Glomerular endothelial cell (primary cell): Measurements from ENCODE around the gene CACNA2D2. TPM values are rescaled to one million over a fixed set of nuclear protein-coding genes. Genes with fewer than 3 reads are reported as not detected.

Experiments
- DNase-seq: peaks from one replicate; pipeline ENCODE4 v3.0.0-alpha.2; 2011; ENCODE audit warnings: low read depth, low spot score; ENCODE audit errors: extremely low read depth
- total RNA-seq: library from RNA; depleted of rRNA; stranded (reverse); fragments of >200 nt; gene quantifications from 2 replicates; pipeline ENCODE4 v1.2.3, GENCODE V29; 2015

The CACNA2D2 gene
- total RNA-seq, 1 donor from 2014 or later = not detected

DNA sequence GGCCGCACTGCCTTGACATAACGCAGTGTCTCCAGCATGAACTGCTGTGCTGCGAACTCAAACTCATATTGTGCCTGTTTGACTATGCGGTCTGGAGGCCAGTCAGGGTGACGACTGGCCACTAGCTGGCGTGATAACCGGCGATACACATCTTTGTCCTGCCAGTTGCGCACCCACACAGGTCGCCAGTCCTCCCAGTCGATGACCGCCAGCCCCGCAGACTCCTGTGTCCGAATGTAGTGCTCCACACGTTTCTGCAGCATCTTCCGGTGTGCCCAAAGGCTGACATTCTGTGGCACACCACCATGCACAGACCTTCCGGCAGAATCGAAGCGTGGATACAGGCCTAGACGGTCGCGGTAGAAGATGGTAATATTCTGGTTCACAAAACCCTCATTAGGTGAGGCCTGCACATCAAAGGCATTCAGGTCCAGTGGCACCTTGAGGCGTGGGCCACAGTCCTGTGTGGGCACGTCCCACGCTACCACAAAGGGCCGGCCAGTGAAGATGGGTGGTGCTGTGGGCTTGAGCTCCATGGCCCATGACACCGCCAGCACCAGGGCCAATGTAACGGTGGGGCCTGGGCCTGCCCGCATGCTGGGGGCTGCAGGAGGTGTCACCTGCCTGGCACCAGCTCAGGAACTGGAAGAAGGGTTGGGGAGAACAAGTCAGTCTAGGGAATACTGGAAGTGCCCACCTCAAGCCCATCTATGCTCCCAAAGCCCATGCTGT, 183.4 kb downstream of the CACNA2D2 start:
- DNase-seq = no peak

DNA sequence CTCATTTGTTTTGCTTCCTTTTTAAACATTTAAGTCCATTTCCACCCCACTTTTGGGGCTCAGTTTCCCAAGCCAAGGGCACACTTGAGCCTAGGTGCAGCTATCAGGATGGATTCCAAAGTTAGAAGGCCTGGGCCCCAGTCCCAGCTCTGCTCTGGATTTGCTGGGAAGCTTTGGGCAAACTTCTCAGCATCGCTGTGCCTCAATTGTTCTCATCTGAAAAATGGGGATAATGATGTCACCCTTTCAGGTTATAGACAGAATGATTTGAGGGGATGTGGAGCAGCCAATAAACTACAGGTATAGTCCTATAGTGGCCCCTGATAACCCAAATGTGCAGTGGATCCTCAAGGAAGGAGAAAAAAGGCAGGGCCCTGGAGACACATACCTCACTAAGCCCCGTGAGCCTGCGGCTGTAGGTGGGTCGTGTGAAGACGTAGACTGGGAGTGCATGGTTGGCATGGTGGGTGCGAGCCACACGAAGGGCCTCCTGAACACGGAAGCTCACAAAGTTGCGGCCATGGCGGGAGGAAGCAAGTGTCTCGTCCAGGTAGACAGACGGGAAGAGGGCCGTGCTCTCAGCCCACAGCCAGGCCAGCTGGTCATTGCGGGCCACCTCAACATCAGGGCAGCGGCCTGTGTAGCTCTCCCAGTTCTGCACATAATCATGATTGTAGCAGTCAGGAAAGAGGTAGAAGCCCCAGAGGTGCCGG, 184.1 kb downstream of the CACNA2D2 start:
- no peak for DNase-seq

DNA sequence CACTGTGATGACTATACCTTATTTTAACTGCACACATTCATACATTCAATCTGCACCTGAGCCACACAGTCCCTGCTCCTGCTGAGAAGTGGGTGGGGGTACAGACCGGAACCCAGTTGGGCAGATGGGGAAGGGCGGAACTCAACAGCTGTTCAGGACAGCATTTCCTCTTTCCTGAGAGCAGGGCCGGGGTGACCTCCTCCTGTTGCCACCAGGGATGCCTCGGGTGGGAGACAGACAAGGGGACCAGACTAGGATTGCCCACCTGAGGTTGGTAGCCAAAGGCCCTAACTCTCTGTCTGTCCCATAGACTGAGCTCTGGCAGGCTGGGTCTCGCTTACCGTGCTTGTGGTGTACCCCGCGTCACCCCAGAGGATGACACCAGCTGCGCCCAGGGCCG, 184.8 kb downstream of the CACNA2D2 start:
- DNase-seq = no peak

DNA sequence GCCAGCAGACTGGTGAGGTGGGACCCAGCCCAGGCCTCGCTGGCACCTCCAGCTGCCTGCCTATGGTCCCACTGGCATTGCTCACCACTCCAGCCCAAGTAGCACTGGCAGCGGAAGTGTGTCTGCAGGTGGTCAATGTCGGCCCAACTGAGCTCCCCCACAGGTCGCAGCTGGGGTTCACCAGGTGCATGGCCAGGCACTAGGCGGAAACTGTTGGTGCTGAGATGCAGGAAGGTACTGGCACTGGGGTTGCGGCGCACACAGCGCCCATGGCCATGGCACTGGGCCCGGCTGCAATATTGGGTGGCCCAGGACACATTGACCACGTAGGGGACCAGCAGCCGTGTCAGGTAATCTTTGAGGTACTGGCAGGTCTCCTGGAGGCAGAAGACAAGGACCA, 185.3 kb downstream of the CACNA2D2 start:
- DNase-seq = no peak

DNA sequence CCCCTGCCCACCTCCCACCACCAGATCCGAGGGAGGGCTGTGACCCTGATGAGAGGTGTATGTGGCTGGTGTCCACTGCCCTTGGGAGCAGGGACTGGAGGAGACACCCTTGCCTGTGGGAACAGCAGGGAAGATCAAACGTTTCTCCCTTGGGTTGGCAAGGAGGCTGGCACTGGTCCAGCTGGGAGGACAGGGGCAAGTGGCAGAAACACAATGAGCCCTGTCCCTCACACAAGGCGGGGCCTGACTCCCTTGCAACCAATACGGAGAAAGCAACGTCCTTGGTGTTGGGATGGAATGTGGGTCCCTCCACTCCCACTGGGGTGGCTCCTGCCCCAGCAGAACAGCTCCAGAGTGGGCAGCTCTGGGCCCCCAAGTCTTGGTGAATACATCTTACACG, 186.1 kb downstream of the CACNA2D2 start:
- no peak for DNase-seq

DNA sequence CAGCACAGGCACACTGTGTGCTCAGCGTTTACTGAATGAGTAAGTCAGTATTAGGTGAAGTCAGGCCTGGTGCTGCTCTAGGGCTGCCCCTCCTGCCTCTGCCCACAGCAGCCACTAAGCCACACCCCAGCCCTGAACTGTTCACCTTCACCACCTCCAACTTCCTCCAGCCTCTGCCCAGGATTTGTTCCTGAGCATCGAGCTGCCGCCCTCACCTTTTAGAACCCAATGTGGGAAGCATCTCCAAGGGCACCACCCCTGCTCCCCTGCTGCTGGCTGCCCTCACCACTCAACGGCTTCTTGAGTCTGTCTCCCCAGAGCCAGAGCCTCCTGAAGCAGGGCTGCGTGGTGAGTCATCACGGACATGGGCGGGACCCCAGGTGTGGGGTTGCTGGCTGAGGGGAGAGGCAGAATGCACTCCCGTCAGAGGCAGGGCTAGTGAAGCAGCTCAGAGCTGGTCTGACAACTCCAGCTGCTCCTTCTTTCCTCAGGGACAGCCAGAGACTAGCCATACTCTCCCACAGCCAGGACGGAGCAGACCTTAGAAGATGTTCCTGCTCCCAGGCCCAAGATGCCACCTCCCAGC, 186.7 kb downstream of the CACNA2D2 start:
- no peak for DNase-seq

DNA sequence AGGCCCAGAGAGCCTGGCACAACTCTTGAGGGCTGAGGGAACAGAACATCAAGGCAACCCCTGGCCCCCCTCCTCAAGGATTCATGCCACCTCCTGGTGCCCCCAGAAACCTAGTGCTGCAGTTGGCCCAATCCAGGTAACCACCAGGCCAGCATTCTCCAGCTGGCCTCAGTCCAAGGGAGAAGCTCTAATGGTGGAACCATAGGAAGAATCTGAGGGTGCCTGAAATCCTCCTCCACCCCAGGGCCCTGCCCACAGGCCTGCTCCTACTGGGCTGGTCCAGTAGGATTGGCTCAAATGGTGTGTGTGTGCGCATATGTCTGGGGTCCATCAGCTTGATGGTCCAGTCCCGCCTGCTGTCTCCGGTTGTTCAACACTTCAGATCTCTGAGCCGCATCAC, 188.6 kb downstream of the CACNA2D2 start:
- no peak for DNase-seq

DNA sequence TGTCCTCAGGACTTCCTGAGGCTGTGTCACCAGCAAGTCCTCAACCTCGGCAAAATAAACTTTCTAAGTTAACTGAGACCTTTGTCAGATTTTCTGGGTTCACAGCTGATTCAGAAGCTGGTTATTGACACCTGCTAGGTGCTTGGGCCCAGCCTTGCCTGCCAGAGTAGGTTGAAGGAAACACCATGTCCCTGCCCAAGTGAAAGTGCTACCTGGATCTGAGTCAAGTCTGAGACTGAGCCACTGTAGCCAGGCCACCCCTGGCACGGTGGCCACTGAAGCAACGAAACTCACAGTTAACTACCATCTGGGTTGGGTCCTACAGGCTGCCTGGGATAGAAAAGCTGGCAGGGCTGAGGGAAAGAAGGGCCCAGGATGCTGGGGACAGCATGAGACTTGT, 189.1 kb downstream of the CACNA2D2 start:
- no peak for DNase-seq

Other genes starting within 250 kb of the CACNA2D2 start
- 0.34 and 2.2 TPM in 2 replicates for gene SEMA3B, start 234.5 kb downstream of the CACNA2D2 start, total RNA-seq
- not detected in 2 replicates for gene LSMEM2, start 224.5 kb downstream of the CACNA2D2 start, total RNA-seq
- gene IFRD2, start 211.2 kb downstream of the CACNA2D2 start, total RNA-seq = 60.3 and 72.4 TPM in 2 replicates
- gene HYAL3, start 204.2 kb downstream of the CACNA2D2 start, total RNA-seq = 7.6 and 18.4 TPM in 2 replicates
- gene NAA80, start 204.2 kb downstream of the CACNA2D2 start, total RNA-seq = 11.8 and 14.0 TPM in 2 replicates
- gene HYAL1, start 200.1 kb downstream of the CACNA2D2 start, total RNA-seq = 0.73 and 1.2 TPM in 2 replicates
- 676 and 849 TPM in 2 replicates for gene HYAL2, start 180.9 kb downstream of the CACNA2D2 start, total RNA-seq
- 28.0 and 85.3 TPM in 2 replicates for gene TUSC2, start 175.4 kb downstream of the CACNA2D2 start, total RNA-seq
- 23.8 and 40.5 TPM in 2 replicates for gene RASSF1, start 162.8 kb downstream of the CACNA2D2 start, total RNA-seq
- gene ZMYND10, start 157.9 kb downstream of the CACNA2D2 start, total RNA-seq = 0.12 and 0.44 TPM in 2 replicates
- 20.9 and 22.7 TPM in 2 replicates for gene NPRL2, start 152.9 kb downstream of the CACNA2D2 start, total RNA-seq
- 16.2 and 19.8 TPM in 2 replicates for gene CYB561D2, start 152.8 kb downstream of the CACNA2D2 start, total RNA-seq
- gene TMEM115, start 144.1 kb downstream of the CACNA2D2 start, total RNA-seq = 67.2 and 77.0 TPM in 2 replicates
- 4.2 and 4.8 TPM in 2 replicates for gene C3orf18, start 64.1 kb upstream of the CACNA2D2 start, total RNA-seq
- 12.9 and 13.8 TPM in 2 replicates for gene HEMK1, start 65.9 kb upstream of the CACNA2D2 start, total RNA-seq
- gene CISH, start 108.1 kb upstream of the CACNA2D2 start, total RNA-seq = 1.9 and 2.5 TPM in 2 replicates
- 15.5 and 33.4 TPM in 2 replicates for gene MAPKAPK3, start 113.5 kb upstream of the CACNA2D2 start, total RNA-seq
- 0.19 and 0.29 TPM in 2 replicates for gene DOCK3, start 171.3 kb upstream of the CACNA2D2 start, total RNA-seq